Body of pancreas (tissue), 4 donors: ENCODE results near the gene AADACL4. TPM values are rescaled to one million over a fixed set of nuclear protein-coding genes. Genes with fewer than 3 reads are reported as not detected.

Experiments
- ATAC-seq: fragments of 150-250 bp; one replicate; pipeline ENCODE4 v1.9.1; 2016
- DNase-seq, 4 donors: peaks; one replicate each; pipeline ENCODE4 v3.0.0-alpha.2; 2019
- H3K27ac ChIP-seq, 4 donors: fragments of 200-600 bp; sonication (generic); 1 replicate in 3 of 4; 2 replicates in 1 of 4; pipeline versions ENCODE4 v1.5.1 to v1.6.1; 2016 to 2019; ENCODE audit warnings: mild to moderate bottlenecking in 1 of 4, mixed read lengths in 1 of 4, moderate library complexity in 1 of 4
- H3K27me3 ChIP-seq, 2 donors: fragments of 200-600 bp; sonication (generic); one replicate each; pipeline ENCODE4 v1.6.0; 2016; ENCODE audit warnings: mild to moderate bottlenecking in 1 of 2
- H3K36me3 ChIP-seq, 2 donors: fragments of 200-600 bp; sonication (generic); replicated peaks in 1 of 2; 2 replicates each; pipeline ENCODE4 v1.5.1; 2016; ENCODE audit warnings: low read depth in 2 of 2; ENCODE audit not compliant: insufficient read depth in 1 of 2
- H3K4me1 ChIP-seq: fragments of 200-600 bp; sonication (generic); one replicate; pipeline ENCODE4 v1.6.0; 2016
- H3K4me3 ChIP-seq, 2 donors: fragments of 200-600 bp; sonication (generic); 1 replicate in 1 of 2; 2 replicates in 1 of 2; pipeline ENCODE4 v1.5.1; 2016 to 2019
- H3K9me3 ChIP-seq, 3 donors: fragments of 200-600 bp; sonication (generic); 1 replicate in 2 of 3; 2 replicates in 1 of 3; pipeline ENCODE4 v1.5.1; 2016
- CTCF ChIP-seq, 7 experiments: fragments of 450-650 bp in 4 of 7; fragments of 200-600 bp in 3 of 7; sonication (generic) in 3 of 7; IDR thresholded peaks; one replicate each; pipeline ENCODE4 v1.5.1; 2016 to 2019; ENCODE audit warnings: antibody characterized with exemption in 7 of 7
- POLR2A ChIP-seq, 3 donors: fragments of 450-650 bp; IDR thresholded peaks; one replicate each; pipeline ENCODE4 v1.6.1; 2016; ENCODE audit warnings: antibody characterized with exemption in 3 of 3, mild to moderate bottlenecking in 2 of 3
- WGBS, 2 donors: methylation state at CpG; one replicate each; pipeline ENCODE4 v1.1.5; 2017; 5-methylcytosine and 5-hydroxymethylcytosine counted together
- intact Hi-C: fragments of 100-400 bp; cut with DNase I; formaldehyde crosslinking; loops from one replicate; pipeline ENCODE4 v1.15.1; 2023
- total RNA-seq, 2 donors: library from RNA; depleted of rRNA; stranded (reverse); fragments of >200 nt; gene quantifications; one replicate each; pipeline ENCODE4 v1.1.0, GENCODE V29; 2016

The AADACL4 gene
- total RNA-seq, 2 donors from 2014 or later: not detected

GRCh38 chr1:12637693-12638092 is 6.2 kb upstream of the AADACL4 start:
- peaks cover 11% of the 10 kb centered on the region for H3K4me1 ChIP-seq
- WGBS, 2 donors: 54 to 79% methylated on average over 8 of the region's 8 CpGs
- no peaks in the 10 kb centered on the region for H3K36me3 ChIP-seq
- ATAC-seq: no peak
- H3K9me3 ChIP-seq: peaks cover 0 to 4% (median 0%) of the 10 kb centered on the region in 3 donors
- intact Hi-C loops: no loop called here
- H3K27ac ChIP-seq: no peak overlapping the region
- TF ChIP-seq POLR2A (IDR thresholded peaks at IDR 0.05) (no peak), CTCF (IDR thresholded peaks at IDR 0.05) (no peak)
- H3K27me3 ChIP-seq: no peaks in the 10 kb centered on the region
- DNase-seq: no peak
- no peak overlapping the region for H3K4me3 ChIP-seq

- intact Hi-C loops: no loop called here
- DNase-seq: no peak
- ATAC-seq: no peak
- H3K9me3 ChIP-seq: peaks cover 0 to 4% (median 0%) of the 10 kb centered on the region in 3 donors
- H3K4me1 ChIP-seq: peaks cover 11% of the 10 kb centered on the region
- no peak overlapping the region for H3K4me3 ChIP-seq
- no peaks in the 10 kb centered on the region for H3K27me3 ChIP-seq
- H3K27ac ChIP-seq: no peak overlapping the region
- H3K36me3 ChIP-seq: no peaks in the 10 kb centered on the region
- WGBS, 2 donors: 86 to 87% methylated on average over 7 of the region's 7 CpGs
- TF ChIP-seq POLR2A (IDR thresholded peaks at IDR 0.05) (no peak), CTCF (IDR thresholded peaks at IDR 0.05) (no peak)
These were observed 3.5 kb upstream of the AADACL4 start for GRCh38 chr1:12640237-12640957.

GRCh38 chr1:12640958-12641272 is 3.0 kb upstream of the AADACL4 start:
- intact Hi-C loops: no loop called here

GRCh38 chr1:12643079-12643478 is 806 bp upstream of the AADACL4 start:
- H3K4me1 ChIP-seq: no peaks in the 10 kb centered on the region
- DNase-seq (no peak), ATAC-seq (no peak)
- no peaks in the 10 kb centered on the region for H3K36me3 ChIP-seq
- no peak overlapping the region for H3K4me3 ChIP-seq
- no peak for TF ChIP-seq CTCF (IDR thresholded peaks at IDR 0.05)
- no peak for TF ChIP-seq POLR2A (IDR thresholded peaks at IDR 0.05)
- H3K27ac ChIP-seq: no peak overlapping the region
- H3K9me3 ChIP-seq: peaks cover 0 to 4% (median 0%) of the 10 kb centered on the region in 3 donors
- intact Hi-C loops: no loop called here
- whole genome bisulfite sequencing, 2 donors: 84 to 86% methylated on average over 2 of the region's 2 CpGs
- no peaks in the 10 kb centered on the region for H3K27me3 ChIP-seq

More at GRCh38 chr1:12640958-12641272, 3.0 kb upstream of the AADACL4 start:
- H3K27me3 ChIP-seq: no peaks in the 10 kb centered on the region
- no peak overlapping the region for H3K4me3 ChIP-seq
- H3K27ac ChIP-seq: no peak overlapping the region
- H3K36me3 ChIP-seq: no peaks in the 10 kb centered on the region
- TF ChIP-seq POLR2A (IDR thresholded peaks at IDR 0.05) (no peak), CTCF (IDR thresholded peaks at IDR 0.05) (no peak)
- peaks cover 0 to 4% (median 0%) of the 10 kb centered on the region in 3 donors for H3K9me3 ChIP-seq
- H3K4me1 ChIP-seq: peaks cover 11% of the 10 kb centered on the region
- no peak for ATAC-seq
- DNase-seq: no peak

GRCh38 chr1:12644237-12644636 is 352 bp downstream of the AADACL4 start:
- no peak for ATAC-seq
- no peaks in the 10 kb centered on the region for H3K4me1 ChIP-seq
- H3K27me3 ChIP-seq: no peaks in the 10 kb centered on the region
- H3K9me3 ChIP-seq: peaks cover 0 to 4% (median 0%) of the 10 kb centered on the region in 3 donors
- 89 to 100% methylated on average over 1 to 2 of the region's 2 CpGs for WGBS, 2 donors
- intact Hi-C loops: no loop called here
- TF ChIP-seq POLR2A (IDR thresholded peaks at IDR 0.05): no peak
- no peak for TF ChIP-seq CTCF (IDR thresholded peaks at IDR 0.05)
- DNase-seq: no peak
- no peak overlapping the region for H3K4me3 ChIP-seq
- H3K36me3 ChIP-seq: no peaks in the 10 kb centered on the region
- H3K27ac ChIP-seq: no peak overlapping the region
